Breast epithelium (tissue), 4 donors: ENCODE data around the gene PANK1. TPM values are rescaled to one million over a fixed set of nuclear protein-coding genes. Genes with fewer than 3 reads are reported as not detected.

ENCODE experiments used
- DNase-seq, 2 donors: peaks; one replicate each; pipeline ENCODE4 v3.0.0-alpha.2; 2019; ENCODE audit warnings: low spot score in 2 of 2
- H3K27ac ChIP-seq, 2 donors: fragments of 200-600 bp; sonication (generic) in 1 of 2; one replicate each; pipeline ENCODE4 v1.5.1; 2016 to 2019; ENCODE audit warnings: mild to moderate bottlenecking in 1 of 2
- H3K27me3 ChIP-seq, 2 donors: fragments of 200-600 bp; sonication (generic) in 1 of 2; one replicate each; pipeline versions ENCODE4 v1.5.1 to v1.6.0; 2017 to 2019; ENCODE audit warnings: control low read depth in 1 of 2, mild to moderate bottlenecking in 1 of 2
- H3K36me3 ChIP-seq: fragments of 200-600 bp; one replicate; pipeline ENCODE4 v1.5.1; 2019
- H3K4me1 ChIP-seq, 2 donors: fragments of 200-600 bp; sonication (generic); one replicate each; pipeline ENCODE4 v1.5.1; 2016 to 2019; ENCODE audit warnings: control low read depth in 1 of 2
- H3K4me3 ChIP-seq, 3 donors: fragments of 200-600 bp; sonication (generic); 1 replicate in 2 of 3; 2 replicates in 1 of 3; pipeline ENCODE4 v1.5.1; 2016 to 2019; ENCODE audit warnings: mild to moderate bottlenecking in 3 of 3, moderate library complexity in 2 of 3
- H3K9me3 ChIP-seq, 2 donors: fragments of 200-600 bp; sonication (generic) in 1 of 2; one replicate each; pipeline ENCODE4 v1.5.1; 2016 to 2019; ENCODE audit warnings: control low read depth in 1 of 2
- CTCF ChIP-seq, 3 donors: fragments of 450-650 bp; IDR thresholded peaks; one replicate each; pipeline ENCODE4 v1.5.1; 2016 to 2017; ENCODE audit warnings: antibody characterized with exemption in 3 of 3, mild to moderate bottlenecking in 3 of 3, moderate library complexity in 3 of 3
- POLR2A ChIP-seq: fragments of 450-650 bp; IDR thresholded peaks from one replicate; pipeline ENCODE4 v1.6.1; 2016; ENCODE audit warnings: antibody characterized with exemption, mild to moderate bottlenecking, moderate library complexity
- POLR2AphosphoS5 ChIP-seq, 3 donors: sonication (generic); formaldehyde crosslinking; IDR thresholded peaks; one replicate each; pipeline ENCODE4 v1.6.1; 2017; ENCODE audit warnings: antibody characterized with exemption in 3 of 3
- intact Hi-C: fragments of 100-400 bp; cut with DNase I; formaldehyde crosslinking; loops from one replicate; pipeline ENCODE4 v1.15.1; 2023; ENCODE audit warnings: low total_unique reads
- total RNA-seq, 3 donors: library from RNA; depleted of rRNA; stranded (reverse); fragments of >200 nt; gene quantifications; one replicate each; pipeline ENCODE4 v1.1.0, GENCODE V29; 2016

The PANK1 gene
- total RNA-seq, 3 donors from 2014 or later, result 2.9 to 6.4 (median 5.1) TPM

- H3K27ac ChIP-seq, result no peak overlapping the region
- no peaks in the 10 kb centered on the region for H3K36me3 ChIP-seq
- H3K27me3 ChIP-seq, result no peaks in the 10 kb centered on the region
- H3K9me3 ChIP-seq, result no peaks in the 10 kb centered on the region
- TF ChIP-seq POLR2AphosphoS5 (IDR thresholded peaks at IDR 0.05), result no peak
- TF ChIP-seq CTCF (IDR thresholded peaks at IDR 0.05), result no peak
- no peak for TF ChIP-seq POLR2A
- no peaks in the 10 kb centered on the region for H3K4me1 ChIP-seq
- DNase-seq, result no peak
- H3K4me3 ChIP-seq, result no peak overlapping the region
- intact Hi-C loops, result no loop called here
Observed at GRCh38 chr10:89601728-89602361, 43.2 kb downstream of the PANK1 start.

GRCh38 chr10:89600041-89600440 is 45.0 kb downstream of the PANK1 start:
- TF ChIP-seq POLR2A (no peak), POLR2AphosphoS5 (IDR thresholded peaks at IDR 0.05) (no peak), CTCF (IDR thresholded peaks at IDR 0.05) (no peak)
- intact Hi-C loops, result no loop called here
- no peaks in the 10 kb centered on the region for H3K27me3 ChIP-seq
- H3K27ac ChIP-seq, result no peak overlapping the region
- H3K9me3 ChIP-seq, result no peaks in the 10 kb centered on the region
- DNase-seq, result no peak
- no peaks in the 10 kb centered on the region for H3K36me3 ChIP-seq
- H3K4me3 ChIP-seq, result no peak overlapping the region
- H3K4me1 ChIP-seq, result no peaks in the 10 kb centered on the region

- no peak for DNase-seq
- TF ChIP-seq CTCF (IDR thresholded peaks at IDR 0.05) (no peak), POLR2A (no peak), POLR2AphosphoS5 (IDR thresholded peaks at IDR 0.05) (no peak)
- Histone ChIP-seq H3K4me3 (no peak overlapping the region), H3K4me1 (no peaks in the 10 kb centered on the region), H3K27ac (no peak overlapping the region), H3K36me3 (no peaks in the 10 kb centered on the region), H3K9me3 (no peaks in the 10 kb centered on the region), H3K27me3 (no peaks in the 10 kb centered on the region)
- intact Hi-C loops, result no loop called here
Observed at GRCh38 chr10:89593043-89593442, 52.0 kb downstream of the PANK1 start.

DNA sequence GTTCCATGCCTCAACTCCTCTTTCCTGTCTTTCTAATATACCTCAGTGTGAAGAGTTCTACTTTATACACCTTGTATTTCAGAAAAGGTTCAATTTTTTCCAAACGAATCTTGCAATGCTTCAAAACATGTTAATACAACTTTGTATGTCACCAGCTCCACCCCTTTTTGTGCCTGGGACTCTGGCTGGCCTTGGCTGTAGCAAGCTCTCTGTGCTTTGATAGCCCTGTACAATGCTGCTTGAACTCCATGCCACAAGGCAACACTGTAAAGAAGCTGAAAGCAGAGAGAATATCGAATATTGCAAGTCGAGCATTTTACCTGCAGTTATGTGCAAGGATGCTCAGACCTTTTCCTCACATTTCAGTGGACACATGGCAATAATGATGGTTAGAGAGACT is 52.5 kb downstream of the PANK1 start:
- Histone ChIP-seq H3K4me3 (no peak overlapping the region), H3K4me1 (no peaks in the 10 kb centered on the region), H3K27ac (no peak overlapping the region), H3K9me3 (no peaks in the 10 kb centered on the region), H3K27me3 (no peaks in the 10 kb centered on the region), H3K36me3 (no peaks in the 10 kb centered on the region)
- intact Hi-C loops, result no loop called here
- TF ChIP-seq POLR2A, result no peak
- no peak for TF ChIP-seq CTCF (IDR thresholded peaks at IDR 0.05)
- no peak for TF ChIP-seq POLR2AphosphoS5 (IDR thresholded peaks at IDR 0.05)
- no peak for DNase-seq

GRCh38 chr10:89591796-89592271 is 53.2 kb downstream of the PANK1 start:
- no peak overlapping the region for H3K27ac ChIP-seq
- TF ChIP-seq CTCF (IDR thresholded peaks at IDR 0.05), result no peak
- TF ChIP-seq POLR2A, result no peak
- no peak for TF ChIP-seq POLR2AphosphoS5 (IDR thresholded peaks at IDR 0.05)
- intact Hi-C loops, result no loop called here

More at GRCh38 chr10:89591796-89592271, 53.2 kb downstream of the PANK1 start:
- no peak overlapping the region for H3K4me3 ChIP-seq
- H3K36me3 ChIP-seq, result no peaks in the 10 kb centered on the region
- H3K9me3 ChIP-seq, result no peaks in the 10 kb centered on the region
- H3K4me1 ChIP-seq, result no peaks in the 10 kb centered on the region
- H3K27me3 ChIP-seq, result no peaks in the 10 kb centered on the region
- no peak for DNase-seq
